Inflammatory macrophage (primary cell): Measurements from ENCODE around the gene MDFI.

Source experiments
- DNase-seq, 2 donors: peaks; one replicate each; pipeline ENCODE4 v3.0.0-alpha.2; 2020 to 2022

Gene MDFI

GRCh38 chr6:41635365-41635764 is 2.9 kb upstream of the MDFI start:
- DNase-seq = no peak

- DNase-seq = no peak
Measured at GRCh38 chr6:41636833-41637193, 1.5 kb upstream of the MDFI start.

- DNase-seq = no peak
Measured at GRCh38 chr6:41637194-41638001, 870 bp upstream of the MDFI start.

- DNase-seq = no peak
Measured at GRCh38 chr6:41638935-41639808, 904 bp downstream of the MDFI start.

- no peak for DNase-seq
Measured at GRCh38 chr6:41639809-41640371, 1.6 kb downstream of the MDFI start.

GRCh38 chr6:41640426-41640825 is 2.2 kb downstream of the MDFI start:
- DNase-seq = no peak

- no peak for DNase-seq
Measured at GRCh38 chr6:41641352-41641925, 3.2 kb downstream of the MDFI start.

- DNase-seq = no peak
Measured at GRCh38 chr6:41642090-41642959, 4.1 kb downstream of the MDFI start.

- no peak for DNase-seq
Measured at GRCh38 chr6:41642960-41643898, 5.0 kb downstream of the MDFI start.

GRCh38 chr6:41643899-41644269 is 5.6 kb downstream of the MDFI start:
- no peak for DNase-seq

GRCh38 chr6:41644297-41644879 is 6.1 kb downstream of the MDFI start:
- DNase-seq = no peak

- no peak for DNase-seq
Measured at GRCh38 chr6:41645007-41645618, 6.8 kb downstream of the MDFI start.

- DNase-seq = no peak
Measured at GRCh38 chr6:41646026-41646795, 7.9 kb downstream of the MDFI start.

- DNase-seq = no peak
Measured at GRCh38 chr6:41647061-41647511, 8.8 kb downstream of the MDFI start.

GRCh38 chr6:41648070-41648585 is 9.9 kb downstream of the MDFI start:
- DNase-seq = no peak

- no peak for DNase-seq
Measured at GRCh38 chr6:41648921-41649320, 10.7 kb downstream of the MDFI start.

GRCh38 chr6:41649596-41649995 is 11.3 kb downstream of the MDFI start:
- no peak for DNase-seq

- DNase-seq = no peak
Measured at GRCh38 chr6:41650120-41650519, 11.9 kb downstream of the MDFI start.
